ENCODE measurements around the gene KRT80.

KRT80 gene

GRCh38 chr12:52195065-52195730 lies 3.4 kb upstream of the KRT80 start:
- DNase-seq, result no peak

DNA sequence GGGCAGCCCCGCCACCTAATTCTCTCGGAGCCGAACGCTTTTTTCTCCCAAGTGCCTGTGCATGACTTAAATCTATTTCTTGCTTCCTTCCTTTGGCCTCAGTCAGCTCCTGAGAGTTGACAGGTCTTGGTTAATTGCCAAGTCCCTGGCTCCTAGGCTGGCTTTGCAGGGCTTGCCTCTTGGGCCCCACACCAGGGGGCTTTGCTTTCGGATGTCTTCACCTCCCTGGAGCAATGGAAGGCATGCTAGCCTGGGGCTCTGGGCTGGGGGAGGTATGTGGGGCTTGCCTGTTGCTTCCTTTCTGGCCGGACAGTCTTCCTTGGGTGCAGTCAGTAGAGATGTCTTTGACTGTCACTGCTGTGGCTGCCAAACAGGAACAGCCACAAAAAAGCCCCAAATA lies 2.2 kb upstream of the KRT80 start:
- no peak for DNase-seq

- DNase-seq, result no peak
These were observed 1.7 kb upstream of the KRT80 start for GRCh38 chr12:52193532-52193931.

DNA sequence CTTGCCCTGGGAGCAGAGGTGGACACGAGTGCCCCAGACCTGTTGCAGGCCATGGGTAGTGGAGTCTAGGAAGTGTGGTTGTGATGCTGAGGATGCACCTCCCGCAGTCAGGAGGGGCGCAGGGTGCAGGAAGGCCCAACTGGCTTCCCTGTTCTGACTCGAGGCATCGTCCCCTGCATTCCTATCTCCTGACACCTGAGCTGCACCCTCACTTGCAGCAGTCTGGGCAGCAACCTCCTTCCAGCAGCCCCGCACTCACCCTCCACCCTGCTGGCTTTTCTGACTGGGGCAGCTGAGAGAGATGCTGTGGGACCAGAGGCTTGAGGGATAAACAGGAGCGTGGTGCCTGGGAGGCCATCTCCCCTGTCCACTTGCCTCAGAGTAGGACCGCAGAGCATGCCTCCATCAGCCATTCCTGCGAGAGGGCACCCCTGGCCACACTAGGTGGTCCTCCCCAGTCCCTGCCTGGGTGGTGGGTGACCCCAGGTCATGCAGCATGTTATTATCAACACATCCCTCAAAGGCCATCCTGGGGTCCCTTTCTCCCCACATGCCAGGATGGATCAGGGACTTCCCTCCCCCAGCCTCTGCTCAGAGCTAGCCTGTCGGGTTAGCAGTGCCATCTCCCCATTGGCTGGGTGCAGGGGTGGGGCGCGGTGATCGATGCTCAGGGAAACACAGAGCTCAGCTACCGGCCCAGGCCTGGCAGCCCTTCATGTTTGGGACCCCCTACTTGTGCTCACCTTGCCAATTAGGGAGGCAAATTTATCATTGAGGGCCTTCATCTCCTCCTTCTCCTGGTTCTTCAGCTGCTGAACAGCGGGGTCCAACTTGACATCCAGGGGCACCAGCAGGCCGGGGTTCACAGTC lies 719 bp downstream of the KRT80 start:
- DNase-seq, result no peak

GRCh38 chr12:52189376-52190174 lies 2.2 kb downstream of the KRT80 start:
- no peak for DNase-seq

DNA sequence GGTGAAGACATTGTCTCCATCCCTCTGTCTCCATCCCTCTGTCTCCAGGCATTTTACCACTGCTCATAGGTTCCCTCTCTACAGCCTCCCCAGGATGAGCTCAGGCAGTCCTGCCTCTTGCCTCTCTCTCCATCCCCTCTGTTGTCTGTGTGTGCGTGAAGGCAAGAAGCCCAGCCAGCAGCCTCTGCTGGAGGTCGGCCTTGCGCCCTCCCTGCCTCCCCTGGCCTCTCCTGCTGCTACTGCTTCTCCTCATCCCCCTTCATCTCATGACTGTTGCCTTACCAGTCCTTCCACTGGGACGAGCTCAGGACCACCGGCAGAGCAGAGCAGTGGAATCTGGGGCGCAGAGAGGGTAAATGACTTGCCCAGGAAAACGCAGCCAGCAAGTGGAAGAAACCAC lies 3.2 kb downstream of the KRT80 start:
- no peak for DNase-seq

DNA sequence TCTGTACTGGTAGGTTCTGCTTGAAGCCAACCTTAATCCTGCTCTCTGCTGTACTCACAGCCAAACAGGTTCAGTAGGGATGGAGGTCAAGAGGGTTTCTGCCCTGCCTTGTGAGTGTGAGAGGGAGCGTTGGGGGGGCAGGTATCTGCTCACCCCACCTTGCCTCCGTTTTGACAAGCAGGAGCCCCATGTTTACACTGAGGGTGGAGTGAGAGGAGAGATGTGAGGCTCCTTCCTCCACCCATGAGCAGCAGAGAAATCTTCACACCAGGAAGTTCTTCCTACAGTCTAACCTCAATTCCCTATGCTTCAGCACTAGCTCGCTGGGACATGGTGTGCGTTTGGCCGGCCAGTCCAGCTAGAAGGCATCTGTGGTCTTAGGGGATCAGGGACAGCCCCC lies 4.2 kb downstream of the KRT80 start:
- no peak for DNase-seq

DNA sequence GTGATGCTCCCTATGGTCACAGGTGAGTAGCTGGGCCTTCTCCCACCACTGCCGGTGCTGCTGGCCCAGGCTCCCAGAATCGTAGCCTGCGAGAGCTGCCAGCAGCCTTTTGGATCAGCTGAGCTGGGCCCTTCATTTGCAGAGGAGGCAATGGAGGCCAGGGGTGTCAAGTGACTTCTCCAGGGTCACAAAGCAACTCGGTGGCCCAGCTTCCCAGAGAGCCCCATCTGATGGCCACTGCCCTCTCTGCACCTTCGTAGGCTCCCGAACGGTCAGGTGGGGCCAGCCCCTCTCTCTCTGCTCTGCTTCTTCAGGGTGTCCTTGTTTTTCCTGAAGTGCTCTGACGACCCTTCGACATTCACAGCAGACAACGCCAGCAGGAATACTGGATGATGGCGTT lies 4.6 kb downstream of the KRT80 start:
- DNase-seq, result no peak

DNA sequence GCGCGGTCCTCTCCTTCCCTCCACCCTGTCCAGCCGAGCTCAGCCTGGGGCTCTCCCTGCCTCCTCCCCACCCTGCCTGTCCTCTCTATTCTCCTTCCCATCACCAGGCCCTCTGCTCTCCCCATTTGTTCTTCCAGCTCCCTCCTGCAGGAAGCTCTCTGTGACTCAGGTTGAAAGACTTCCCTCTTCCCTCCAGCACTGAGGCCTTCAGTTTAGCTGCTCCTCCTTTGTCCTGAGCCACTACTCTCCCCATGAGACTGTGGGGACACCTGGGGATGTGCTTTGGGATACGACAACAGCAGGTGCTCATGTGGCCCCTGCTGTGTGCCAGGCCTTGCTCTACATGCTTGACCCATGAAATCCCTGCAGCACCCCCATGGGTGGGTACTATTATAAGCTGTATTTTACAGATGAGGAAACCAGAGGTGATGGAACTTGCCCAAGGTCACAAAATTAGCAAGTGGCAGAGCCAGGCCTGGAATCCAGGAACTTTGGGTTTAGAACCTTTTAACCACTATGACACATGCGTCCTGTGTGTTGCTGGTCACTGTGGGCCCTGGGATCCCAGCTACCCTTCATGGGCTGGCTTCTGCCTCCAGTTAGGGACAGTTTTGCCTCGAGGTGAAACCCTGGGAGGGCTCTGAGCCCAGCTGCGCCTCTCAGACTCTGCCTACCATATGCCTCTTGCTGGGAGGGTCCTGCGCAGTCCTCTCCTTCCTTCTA lies 5.5 kb downstream of the KRT80 start:
- DNase-seq, result no peak

DNA sequence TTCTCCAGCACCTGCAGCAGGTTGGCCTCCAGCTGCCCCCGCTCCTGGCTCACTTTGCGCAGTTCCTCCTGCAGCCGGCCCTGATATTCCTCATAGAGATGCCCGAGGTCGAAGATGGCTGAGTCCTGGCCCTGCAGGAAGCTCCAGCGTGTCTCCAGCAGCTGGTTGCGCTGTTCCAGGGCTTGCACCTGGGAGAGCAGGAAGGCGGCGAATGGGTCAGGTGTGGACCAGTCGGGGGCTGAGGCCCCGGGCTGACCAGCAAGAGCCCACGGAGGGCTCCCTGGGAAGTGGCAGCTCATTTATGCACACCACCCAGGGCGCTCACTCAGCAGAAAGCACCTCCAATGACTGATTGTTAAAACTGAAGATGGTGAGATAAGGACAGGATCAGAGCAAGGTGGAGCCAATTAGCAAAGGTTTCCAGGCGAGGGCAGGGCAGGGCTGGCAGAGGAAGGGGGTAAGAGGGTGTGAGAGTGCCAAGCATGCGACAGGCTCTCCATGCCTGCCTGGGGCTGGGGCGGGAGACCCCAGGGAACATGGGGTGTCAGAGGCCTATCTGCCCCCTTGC lies 6.3 kb downstream of the KRT80 start:
- DNase-seq, result no peak

- DNase-seq, result no peak
These were observed 7.0 kb downstream of the KRT80 start for GRCh38 chr12:52184813-52185212.

- no peak for DNase-seq
These were observed 7.8 kb downstream of the KRT80 start for GRCh38 chr12:52183971-52184370.

DNA sequence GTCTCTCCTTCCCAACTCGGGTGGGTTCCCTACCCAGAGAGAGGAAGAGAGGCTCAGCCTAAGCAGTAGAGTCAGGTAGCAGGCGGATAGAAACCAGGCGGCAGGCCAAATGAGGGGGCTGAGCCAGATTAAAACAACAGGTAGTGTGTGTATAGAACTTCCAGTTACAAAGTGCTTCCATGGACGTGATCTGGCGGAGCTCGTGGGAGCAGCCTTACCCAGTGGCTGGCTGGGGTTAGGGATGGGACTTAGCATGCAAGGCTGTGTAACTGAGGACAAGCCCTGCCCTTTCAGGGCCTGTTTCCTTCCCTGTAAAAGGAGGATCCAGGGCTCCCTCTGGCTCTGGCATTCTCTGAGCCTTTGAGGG lies 8.3 kb downstream of the KRT80 start:
- DNase-seq, result no peak

DNA sequence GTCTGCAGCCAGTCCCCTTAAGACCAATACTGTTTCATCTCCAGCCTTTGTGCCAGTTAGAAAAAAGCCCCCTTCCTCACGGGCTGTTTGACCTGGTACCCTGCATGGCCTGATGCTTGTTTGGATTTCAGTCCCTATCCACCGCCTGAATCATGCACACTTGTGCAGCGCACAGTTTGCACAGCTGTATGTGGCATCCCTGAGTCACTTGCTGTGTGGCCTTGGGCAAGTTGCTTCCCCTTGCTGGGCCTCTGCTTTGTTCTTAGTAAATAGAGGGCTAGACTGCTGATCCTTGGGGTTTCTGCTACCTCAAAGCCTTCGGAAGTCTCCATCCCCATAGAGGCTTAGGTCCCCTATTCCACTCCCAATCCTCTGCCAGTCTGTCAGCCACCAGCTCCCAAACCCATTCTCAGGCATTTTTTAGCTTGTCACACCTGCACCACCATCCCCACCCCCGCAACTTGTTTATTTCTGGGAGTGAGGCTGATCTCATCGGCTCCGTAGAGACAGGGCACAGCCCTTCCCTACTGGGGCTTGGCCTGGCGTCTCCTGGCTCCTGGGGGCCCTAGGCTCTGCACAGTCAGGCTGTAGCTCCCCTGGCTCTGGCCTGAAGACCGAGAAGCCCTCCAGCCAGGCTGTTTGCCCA lies 8.8 kb downstream of the KRT80 start:
- DNase-seq, result no peak

- no peak for DNase-seq
These were observed 9.4 kb downstream of the KRT80 start for GRCh38 chr12:52182384-52182783.

DNA sequence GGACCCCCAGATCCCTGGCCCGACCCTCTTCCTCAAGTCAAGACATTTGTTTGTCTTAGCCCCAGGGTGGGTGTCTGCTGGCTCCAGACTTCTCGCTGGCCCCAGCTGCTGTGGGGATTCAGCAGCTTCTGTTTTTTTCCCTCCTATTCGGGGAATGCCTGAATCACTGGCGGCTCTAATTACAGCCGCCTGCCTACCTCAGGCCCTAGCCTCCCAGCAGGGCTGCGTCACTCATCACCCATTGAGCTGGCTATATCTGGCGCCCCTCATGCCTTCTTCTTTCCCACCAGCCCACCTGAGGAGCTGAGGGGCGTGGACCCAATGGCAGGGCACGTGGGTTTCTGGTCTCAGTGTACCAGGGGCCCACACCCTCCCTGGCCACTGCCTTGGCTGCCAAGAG lies 10.1 kb downstream of the KRT80 start:
- DNase-seq, result no peak

GRCh38 chr12:52180971-52181628 lies 10.7 kb downstream of the KRT80 start:
- DNase-seq, result no peak

- no peak for DNase-seq
These were observed 12.3 kb downstream of the KRT80 start for GRCh38 chr12:52179396-52179973.

- DNase-seq, result no peak
These were observed 12.8 kb downstream of the KRT80 start for GRCh38 chr12:52178984-52179383.

- DNase-seq, result no peak
These were observed 13.4 kb downstream of the KRT80 start for GRCh38 chr12:52178443-52178842.

All from CD4-positive, alpha-beta T cell treated with Interleukin-15 for 1 hour (primary cell).